MCF 10A (cell line): Measurements from ENCODE around the gene USP40. TPM values are rescaled to one million over a fixed set of nuclear protein-coding genes. Genes with fewer than 3 reads are reported as not detected.
A peak's percentile ranks its signal among the peaks of the same experiment; 100 is the strongest.

ENCODE experiments used
- BruUV-seq: library from RNA; stranded (reverse); fragments of 400-500 nt; replicated peaks from 2 replicates; lab custom pipeline; 2021; lab: Mats Ljungman, UMichigan
- CTCF ChIA-PET: fragments of 300-600 bp; sonication (Branson Sonifier 250); formaldehyde crosslinking; extraction: SDS; loops from one replicate; lab custom pipeline; 2021; ENCODE audit warnings: antibody characterized with exemption, inconsistent platforms; lab: Yijun Ruan, JAX
- POLR2A ChIA-PET: fragments of 300-600, 350-650 bp; sonication (Branson Sonifier 250); formaldehyde crosslinking; extraction: SDS; loops from one replicate; lab custom pipeline; 2020; ENCODE audit warnings: antibody characterized with exemption, inconsistent platforms; lab: Yijun Ruan, JAX
- DNase-seq: peaks from one replicate; pipeline ENCODE4 v3.0.0-alpha.2; 2018; ENCODE audit not compliant: unreplicated experiment
- H3K27ac Mint-ChIP-seq: one replicate; pipeline ENCODE4 v1.8.0; 2022; ENCODE audit warnings: mild to moderate bottlenecking, low read depth, mixed read lengths; ENCODE audit not compliant: unreplicated experiment
- H3K27me3 Mint-ChIP-seq: one replicate; pipeline ENCODE4 v1.8.0; 2022; ENCODE audit warnings: mixed read lengths; ENCODE audit not compliant: insufficient read depth, unreplicated experiment
- H3K36me3 Mint-ChIP-seq: one replicate; pipeline ENCODE4 v1.8.0; 2022; ENCODE audit warnings: mild to moderate bottlenecking, moderate library complexity, mixed read lengths; ENCODE audit not compliant: insufficient read depth, unreplicated experiment
- H3K4me1 Mint-ChIP-seq: one replicate; pipeline ENCODE4 v1.8.0; 2022; ENCODE audit warnings: mixed read lengths; ENCODE audit not compliant: insufficient read depth, unreplicated experiment
- H3K4me3 Mint-ChIP-seq: one replicate; pipeline ENCODE4 v1.8.0; 2022; ENCODE audit warnings: mild to moderate bottlenecking, moderate library complexity, mixed read lengths; ENCODE audit not compliant: unreplicated experiment
- H3K9me3 Mint-ChIP-seq: one replicate; pipeline ENCODE4 v1.8.0; 2022; ENCODE audit warnings: mixed read lengths; ENCODE audit not compliant: unreplicated experiment
- intact Hi-C: fragments of 100-400 bp; cut with micrococcal nuclease; formaldehyde crosslinking; loops from 2 replicates; pipeline ENCODE4 v1.14.1; 2022
- total RNA-seq: library from RNA; stranded (reverse); gene quantifications from 2 replicates; pipeline ENCODE4 v1.2.3, GENCODE V29; 2022
- TF ChIP-seq, protein P1 (sequence below): fragments of 200-600 bp; IDR thresholded peaks from one replicate; pipeline ENCODE4 v1.8.0; 2022; ENCODE audit warnings: antibody characterized with exemption, mild to moderate bottlenecking; ENCODE audit not compliant: unreplicated experiment

Gene USP40
- total RNA-seq, 1 experiment from 2014 or later, result 56.3 TPM

DNA sequence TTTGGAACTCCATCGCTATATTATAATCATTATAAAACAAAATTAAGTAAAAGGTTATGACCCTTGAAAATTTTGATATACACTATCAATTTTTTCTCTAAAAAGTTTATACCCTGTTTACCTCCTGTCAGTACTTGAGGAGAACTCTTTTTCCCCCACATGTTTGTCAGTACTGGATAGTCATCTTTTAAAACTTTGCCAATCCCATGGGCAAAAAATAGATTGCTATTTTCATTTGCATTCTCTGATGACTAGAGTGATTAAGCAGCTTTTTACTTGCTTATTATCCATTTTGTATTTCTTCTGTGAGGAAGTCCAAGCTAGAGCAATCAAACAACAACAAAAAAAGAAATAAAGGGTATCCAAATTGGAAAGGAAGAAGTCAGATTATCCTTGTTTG, 135.9 kb downstream of the USP40 start:
- peaks cover 16% of the 10 kb centered on the region for H3K4me1 Mint-ChIP-seq
- H3K27ac Mint-ChIP-seq, result no peak overlapping the region
- POLR2A ChIA-PET, result interaction anchor here (1.5 kb wide), 1 partner anchor 16 kb away, joined by 6 read pairs; no protein-coding TSS in a partner anchor
- no TSS peak for BruUV-seq
- H3K4me3 Mint-ChIP-seq, result no peak overlapping the region
- no peaks in the 10 kb centered on the region for H3K27me3 Mint-ChIP-seq
- no peak for DNase-seq
- no peaks in the 10 kb centered on the region for H3K9me3 Mint-ChIP-seq
- peaks cover 15% of the 10 kb centered on the region for H3K36me3 Mint-ChIP-seq
- intact Hi-C loops, result no loop called here
- TF ChIP-seq, protein P1, sequence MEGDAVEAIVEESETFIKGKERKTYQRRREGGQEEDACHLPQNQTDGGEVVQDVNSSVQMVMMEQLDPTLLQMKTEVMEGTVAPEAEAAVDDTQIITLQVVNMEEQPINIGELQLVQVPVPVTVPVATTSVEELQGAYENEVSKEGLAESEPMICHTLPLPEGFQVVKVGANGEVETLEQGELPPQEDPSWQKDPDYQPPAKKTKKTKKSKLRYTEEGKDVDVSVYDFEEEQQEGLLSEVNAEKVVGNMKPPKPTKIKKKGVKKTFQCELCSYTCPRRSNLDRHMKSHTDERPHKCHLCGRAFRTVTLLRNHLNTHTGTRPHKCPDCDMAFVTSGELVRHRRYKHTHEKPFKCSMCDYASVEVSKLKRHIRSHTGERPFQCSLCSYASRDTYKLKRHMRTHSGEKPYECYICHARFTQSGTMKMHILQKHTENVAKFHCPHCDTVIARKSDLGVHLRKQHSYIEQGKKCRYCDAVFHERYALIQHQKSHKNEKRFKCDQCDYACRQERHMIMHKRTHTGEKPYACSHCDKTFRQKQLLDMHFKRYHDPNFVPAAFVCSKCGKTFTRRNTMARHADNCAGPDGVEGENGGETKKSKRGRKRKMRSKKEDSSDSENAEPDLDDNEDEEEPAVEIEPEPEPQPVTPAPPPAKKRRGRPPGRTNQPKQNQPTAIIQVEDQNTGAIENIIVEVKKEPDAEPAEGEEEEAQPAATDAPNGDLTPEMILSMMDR, result no peak
- CTCF ChIA-PET, result interaction anchor here (0.7 to 1.3 kb wide), 5 partner anchors 10 to 79 kb away, joined by 3 to 6 read pairs (median 3); no protein-coding TSS in a partner anchor

DNA sequence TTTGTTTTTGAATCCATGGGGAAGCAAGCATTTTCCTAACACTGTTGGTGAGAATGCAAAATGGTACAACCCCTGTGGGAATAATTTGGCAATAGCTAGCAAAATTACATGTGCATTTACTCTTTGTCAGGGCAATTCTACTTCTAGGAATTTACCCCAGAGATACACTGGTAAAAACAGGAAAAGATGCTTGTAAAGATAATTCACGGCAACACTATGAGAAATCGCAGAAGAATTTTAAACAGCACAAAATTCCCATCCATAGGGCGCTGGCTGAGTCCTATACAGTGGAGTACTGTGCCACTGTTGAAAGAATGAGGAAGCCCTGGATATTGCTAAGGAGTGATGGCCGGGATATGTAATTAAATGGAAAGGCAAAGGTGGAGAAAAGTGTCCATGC, 136.5 kb downstream of the USP40 start:
- intact Hi-C loops, result no loop called here
- Mint-ChIP-seq H3K27ac (no peak overlapping the region), H3K9me3 (no peaks in the 10 kb centered on the region), H3K27me3 (no peaks in the 10 kb centered on the region), H3K4me3 (no peak overlapping the region), H3K4me1 (peaks cover 16% of the 10 kb centered on the region), H3K36me3 (peaks cover 15% of the 10 kb centered on the region)
- ChIA-PET CTCF (interaction anchor here (0.7 to 1.3 kb wide), 4 partner anchors 11 to 27 kb away, joined by 3 to 6 read pairs (median 4); no protein-coding TSS in a partner anchor), POLR2A (interaction anchor here (1.5 kb wide), 1 partner anchor 16 kb away, joined by 6 read pairs; no protein-coding TSS in a partner anchor)
- peak; percentile 47 for DNase-seq
- TF ChIP-seq, protein P1, result no peak
- no TSS peak for BruUV-seq

DNA sequence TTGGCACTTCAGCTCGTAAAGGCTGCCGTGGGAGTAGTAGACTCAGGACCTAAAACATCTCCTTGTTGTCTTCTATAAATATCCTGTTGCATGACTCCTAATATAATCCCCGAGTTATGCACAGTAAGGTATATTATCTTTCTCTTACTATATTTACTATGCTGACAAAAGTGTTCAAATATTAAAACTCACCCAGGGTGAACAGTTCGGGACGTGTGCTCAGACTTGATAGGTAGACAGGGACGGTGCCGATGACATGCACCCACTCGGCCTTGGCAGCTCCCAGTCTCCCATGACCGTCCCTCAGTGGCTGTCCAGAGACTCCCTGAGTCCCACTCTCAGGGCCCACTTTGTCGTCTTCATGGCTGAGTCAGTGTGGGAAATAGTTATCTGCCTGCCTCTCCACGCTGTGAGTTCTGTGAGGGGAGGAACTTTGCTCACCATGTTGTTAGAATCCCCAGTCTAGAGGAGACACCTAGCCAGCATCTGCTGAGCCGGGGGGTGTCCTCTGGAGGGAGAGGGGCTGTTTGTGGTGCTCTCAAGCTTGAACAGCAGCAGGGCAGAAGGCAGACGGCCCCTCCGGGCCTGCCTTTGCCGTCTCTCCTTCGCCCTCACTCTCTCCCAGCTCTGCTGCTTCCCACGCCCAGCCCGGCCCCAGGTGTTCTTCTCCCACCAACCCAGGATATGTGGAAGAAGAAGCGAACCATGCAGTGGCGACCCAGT, 137.2 kb downstream of the USP40 start:
- intact Hi-C loops, result no loop called here
- no peak for DNase-seq
- BruUV-seq, result no TSS peak
- Mint-ChIP-seq H3K4me1 (peaks cover 23% of the 10 kb centered on the region), H3K4me3 (no peak overlapping the region), H3K27ac (no peak overlapping the region), H3K36me3 (peaks cover 15% of the 10 kb centered on the region), H3K9me3 (no peaks in the 10 kb centered on the region), H3K27me3 (no peaks in the 10 kb centered on the region)
- POLR2A ChIA-PET, result interaction anchor here (1.5 kb wide), 1 partner anchor 15 kb away, joined by 6 read pairs; no protein-coding TSS in a partner anchor
- CTCF ChIA-PET, result interaction anchor here (0.7 to 1.2 kb wide), 5 partner anchors 14 to 87 kb away, joined by 3 to 10 read pairs (median 4); no protein-coding TSS in a partner anchor
- TF ChIP-seq, protein P1, result no peak

DNA sequence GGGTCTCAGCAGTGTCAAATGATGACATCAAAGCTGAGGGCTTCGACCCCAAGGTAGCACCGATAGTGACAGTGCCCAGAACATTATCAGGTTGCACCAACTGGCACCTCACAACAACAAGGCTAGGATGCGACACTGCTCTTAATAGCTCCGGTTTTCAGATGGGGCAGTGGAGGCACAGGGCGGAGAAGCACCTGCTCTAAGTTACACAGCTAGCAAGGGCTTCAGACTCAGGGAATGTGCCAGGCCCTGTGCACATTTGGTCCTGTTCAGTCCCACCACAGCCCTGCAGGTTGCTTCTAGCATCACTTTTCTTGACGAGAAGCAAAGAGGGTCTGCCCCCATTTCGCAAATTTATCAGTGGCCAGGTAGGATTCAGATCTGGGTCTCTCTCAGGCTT, 138.1 kb downstream of the USP40 start:
- Mint-ChIP-seq H3K4me3 (no peak overlapping the region), H3K36me3 (peaks cover 15% of the 10 kb centered on the region), H3K4me1 (peaks cover 32% of the 10 kb centered on the region), H3K9me3 (no peaks in the 10 kb centered on the region), H3K27me3 (no peaks in the 10 kb centered on the region), H3K27ac (no peak overlapping the region)
- ChIA-PET POLR2A (no interaction called here), CTCF (interaction anchor here (1.0 to 1.2 kb wide), 3 partner anchors 15 to 86 kb away, joined by 3 to 10 read pairs (median 5); no protein-coding TSS in a partner anchor)
- no peak for DNase-seq
- intact Hi-C loops, result no loop called here
- TF ChIP-seq, protein P1, result no peak
- BruUV-seq, result no TSS peak
